HCEC 1CT (cell line): ENCODE results near the gene PPP2R5C.
"Not testable (repeated sequence)": the region's sequence is repeated elsewhere in the genome, so short reads cannot be mapped to it uniquely, and the experiment has no call there.

Source experiments
- DNase-seq: peaks from one replicate; pipeline ENCODE4 v3.0.0-alpha.2; 2017

PPP2R5C gene

GRCh38 chr14:101783260-101784016 is 21.9 kb downstream of the PPP2R5C start:
- no peak for DNase-seq

GRCh38 chr14:101784631-101785030 is 23.1 kb downstream of the PPP2R5C start:
- DNase-seq: no peak

GRCh38 chr14:101788016-101788635 is 26.6 kb downstream of the PPP2R5C start:
- DNase-seq: no peak

GRCh38 chr14:101789222-101789621 is 27.7 kb downstream of the PPP2R5C start:
- DNase-seq: no peak

GRCh38 chr14:101790232-101790631 is 28.7 kb downstream of the PPP2R5C start:
- no peak for DNase-seq

- peak; percentile 60 for DNase-seq
Measured at GRCh38 chr14:101791919-101792572, 30.5 kb downstream of the PPP2R5C start.

- DNase-seq: no peak
Measured at GRCh38 chr14:101796016-101796415, 34.5 kb downstream of the PPP2R5C start.

- DNase-seq: no peak
Measured at GRCh38 chr14:101796479-101796878, 35.0 kb downstream of the PPP2R5C start.

GRCh38 chr14:101797856-101798255 is 36.3 kb downstream of the PPP2R5C start:
- no peak for DNase-seq

- DNase-seq: not testable (repeated sequence)
Measured at GRCh38 chr14:101804373-101804772, 42.9 kb downstream of the PPP2R5C start.

- DNase-seq: not testable (repeated sequence)
Measured at GRCh38 chr14:101806252-101806651, 44.7 kb downstream of the PPP2R5C start.

- DNase-seq: no peak
Measured at GRCh38 chr14:101808020-101808641, 46.6 kb downstream of the PPP2R5C start.

GRCh38 chr14:101808894-101809670 is 47.6 kb downstream of the PPP2R5C start:
- DNase-seq: no peak

GRCh38 chr14:101809671-101810514 is 48.4 kb downstream of the PPP2R5C start:
- peak; percentile 98 for DNase-seq

GRCh38 chr14:101810897-101811621 is 49.5 kb downstream of the PPP2R5C start:
- peak; percentile 51 for DNase-seq

- DNase-seq: no peak
Measured at GRCh38 chr14:101812071-101812470, 50.6 kb downstream of the PPP2R5C start.

GRCh38 chr14:101813171-101813759 is 51.8 kb downstream of the PPP2R5C start:
- no peak for DNase-seq

GRCh38 chr14:101813833-101814232 is 52.3 kb downstream of the PPP2R5C start:
- DNase-seq: no peak

- no peak for DNase-seq
Measured at GRCh38 chr14:101814934-101815333, 53.4 kb downstream of the PPP2R5C start.

GRCh38 chr14:101815994-101816393 is 54.5 kb downstream of the PPP2R5C start:
- DNase-seq: no peak
